Activated CD4-positive, alpha-beta T cell treated with anti-CD3 and anti-CD28 coated beads, Interleukin-10, Interleukin-2, amounts not matched to agents 100 ng/mL and 50 ng/mL, durations not matched to agents 16 hours and 8 hours (primary cell): ENCODE measurements around the gene SLC16A3.

Experiments
- DNase-seq: peaks from one replicate; pipeline ENCODE4 v3.0.0-alpha.2; 2020

SLC16A3 gene

GRCh38 chr17:82224666-82225065 lies 4.2 kb upstream of the SLC16A3 start:
- DNase-seq: no peak

DNA sequence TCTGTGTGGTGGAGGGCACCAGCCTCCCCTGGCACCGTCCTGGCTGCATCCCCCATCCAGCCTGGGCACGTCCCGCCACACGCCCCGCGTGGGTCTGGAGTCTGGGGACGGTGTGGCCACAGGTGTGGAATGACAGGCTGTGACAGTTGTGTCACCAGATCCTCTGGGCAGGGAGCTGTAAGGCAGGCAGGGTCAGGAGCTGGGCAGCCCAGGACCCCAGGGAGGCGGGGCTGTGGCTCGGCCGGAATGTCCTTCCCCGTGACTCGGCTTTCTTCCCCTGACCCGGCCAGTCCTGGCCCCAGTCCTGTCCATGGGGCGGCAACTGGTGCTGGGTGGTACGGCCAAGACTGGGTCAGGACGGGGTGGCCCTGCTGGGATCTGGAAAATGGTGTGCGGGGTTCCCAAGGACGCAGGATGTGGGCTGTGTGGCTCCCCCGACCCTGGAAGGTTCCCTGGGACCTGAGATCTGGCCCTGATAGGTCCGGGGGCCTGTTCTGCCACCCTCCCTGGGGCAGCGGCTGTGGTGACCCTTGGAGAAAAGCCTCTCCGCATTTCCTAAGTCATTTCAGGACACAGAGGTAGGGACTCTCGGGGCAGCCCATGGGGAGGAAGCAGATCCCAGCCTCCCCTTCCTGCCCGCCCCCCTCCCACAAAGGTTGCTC lies 3.3 kb upstream of the SLC16A3 start:
- DNase-seq: no peak

- no peak for DNase-seq
Observed at GRCh38 chr17:82226146-82226808, 2.6 kb upstream of the SLC16A3 start.

DNA sequence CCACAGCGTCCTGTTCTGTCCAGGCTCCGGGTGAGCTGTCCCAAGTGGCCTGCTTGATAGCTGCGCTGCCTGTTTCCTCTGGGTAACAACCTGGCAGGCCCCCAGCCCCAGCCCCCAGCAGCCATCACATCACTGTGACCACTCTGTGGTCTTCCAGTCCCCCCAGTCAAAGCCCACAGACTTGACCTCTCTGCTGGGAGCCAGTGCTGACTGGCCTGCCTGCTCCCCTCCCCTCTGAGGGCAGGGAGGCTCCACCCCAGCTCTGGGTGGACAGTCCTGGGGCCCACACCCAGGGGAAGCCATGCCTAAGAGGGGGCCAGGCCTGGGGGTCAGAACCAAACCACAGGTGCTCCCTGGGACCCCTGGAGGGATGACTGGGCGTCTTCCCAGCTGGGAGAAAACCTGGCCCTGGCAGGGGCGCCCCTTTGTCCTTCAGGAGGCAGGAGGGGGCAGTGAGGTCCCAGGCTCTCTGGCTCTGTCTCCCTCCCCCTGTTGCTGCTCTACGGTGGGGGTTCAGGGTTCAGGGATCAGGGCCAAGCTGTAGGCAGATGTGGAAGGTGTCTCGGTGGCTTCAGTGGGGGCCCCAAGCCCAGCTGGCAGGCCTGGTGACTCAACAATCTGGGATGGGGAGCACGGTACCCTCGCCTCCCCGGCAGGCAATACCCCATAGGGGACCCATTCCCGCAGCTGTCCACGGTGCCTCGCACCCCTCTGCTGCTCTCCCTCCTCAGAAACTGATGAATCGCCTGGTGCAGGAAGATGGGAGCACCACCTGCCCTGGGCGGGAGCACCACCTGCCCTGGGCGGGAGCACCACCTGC lies 1.8 kb upstream of the SLC16A3 start:
- no peak for DNase-seq

DNA sequence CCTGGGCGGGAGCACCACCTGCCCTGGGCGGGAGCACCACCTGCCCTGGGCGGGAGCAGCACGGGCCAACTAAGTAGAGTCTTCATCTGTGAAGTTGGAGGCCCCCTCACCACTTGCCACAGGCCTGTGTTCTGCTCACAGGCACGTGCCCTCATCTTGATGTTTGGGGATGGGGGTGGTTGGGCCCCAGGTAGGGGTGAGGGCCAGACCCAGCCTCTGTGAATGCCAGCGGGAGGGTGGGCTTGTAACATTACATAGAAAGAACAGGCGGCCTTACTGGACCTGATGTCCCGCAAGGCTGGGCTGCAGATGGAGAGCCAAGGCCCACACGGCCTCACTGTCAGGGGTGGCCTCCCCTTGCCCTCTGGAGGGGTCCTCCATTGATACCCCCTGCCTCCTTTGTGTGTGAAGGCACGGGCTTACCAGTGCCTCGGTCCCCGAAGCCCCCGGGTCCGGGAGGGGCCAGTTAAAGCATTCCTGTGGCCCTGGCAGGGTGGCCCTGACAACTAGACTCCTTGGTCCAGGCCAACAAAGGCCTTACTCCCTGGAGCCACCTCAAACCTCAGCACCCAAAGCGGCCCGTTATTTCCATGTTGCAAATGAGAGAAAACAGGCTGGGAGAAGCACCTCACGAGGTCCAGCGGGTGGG lies 1.1 kb upstream of the SLC16A3 start:
- no peak for DNase-seq

- DNase-seq: peak; percentile 73
Observed at GRCh38 chr17:82228278-82228841, 482 bp upstream of the SLC16A3 start.

DNA sequence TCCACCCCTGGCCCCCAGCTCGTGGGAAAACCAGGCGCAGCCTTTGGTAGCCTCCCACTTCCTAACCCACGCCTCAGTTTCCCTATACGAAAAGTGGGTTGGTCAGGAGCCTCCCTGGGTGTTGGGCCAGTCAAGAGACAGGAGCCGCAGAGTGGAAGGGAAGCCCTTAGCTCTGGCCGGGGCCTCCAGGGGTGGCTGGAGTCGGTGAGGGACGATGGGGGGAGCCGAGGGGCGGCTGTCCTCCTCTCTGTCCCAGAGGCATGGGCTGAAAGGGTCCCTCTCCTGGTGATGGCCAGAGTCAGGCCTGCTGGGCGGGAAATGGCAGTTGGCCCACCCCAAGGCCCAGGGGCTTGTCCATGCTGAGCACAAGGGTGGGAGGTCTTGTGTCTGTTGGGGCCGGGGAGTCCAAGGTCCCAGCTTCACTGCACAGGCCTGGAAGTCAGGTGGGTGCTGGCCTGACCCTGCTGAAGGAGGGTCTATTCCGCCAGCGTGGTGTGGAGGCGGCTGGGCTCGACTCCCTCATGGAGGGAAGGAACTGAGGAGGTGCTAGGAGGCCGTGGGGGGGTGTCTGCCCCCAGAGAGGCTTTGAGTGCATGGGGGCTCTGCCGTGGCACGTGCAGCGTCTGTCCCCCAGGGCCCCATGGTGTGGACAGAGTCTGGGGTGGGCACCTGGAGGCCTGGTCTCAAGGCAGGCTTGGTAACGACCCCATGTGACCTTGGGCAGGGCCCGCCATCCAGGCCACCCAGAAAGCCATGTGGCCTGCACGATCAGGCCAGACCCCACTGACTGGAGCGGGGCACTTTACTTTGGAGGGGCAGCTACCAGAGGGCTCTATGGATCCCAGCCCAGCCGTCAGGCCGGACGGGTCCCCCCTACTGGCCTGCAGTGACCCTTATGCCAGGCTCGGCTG lies 1.1 kb downstream of the SLC16A3 start:
- DNase-seq: no peak

GRCh38 chr17:82230609-82231311 lies 1.9 kb downstream of the SLC16A3 start:
- DNase-seq: peak; percentile 68

- no peak for DNase-seq
Observed at GRCh38 chr17:82231312-82231561, 2.4 kb downstream of the SLC16A3 start.

- DNase-seq: peak; percentile 23
Observed at GRCh38 chr17:82231562-82232321, 2.9 kb downstream of the SLC16A3 start.

DNA sequence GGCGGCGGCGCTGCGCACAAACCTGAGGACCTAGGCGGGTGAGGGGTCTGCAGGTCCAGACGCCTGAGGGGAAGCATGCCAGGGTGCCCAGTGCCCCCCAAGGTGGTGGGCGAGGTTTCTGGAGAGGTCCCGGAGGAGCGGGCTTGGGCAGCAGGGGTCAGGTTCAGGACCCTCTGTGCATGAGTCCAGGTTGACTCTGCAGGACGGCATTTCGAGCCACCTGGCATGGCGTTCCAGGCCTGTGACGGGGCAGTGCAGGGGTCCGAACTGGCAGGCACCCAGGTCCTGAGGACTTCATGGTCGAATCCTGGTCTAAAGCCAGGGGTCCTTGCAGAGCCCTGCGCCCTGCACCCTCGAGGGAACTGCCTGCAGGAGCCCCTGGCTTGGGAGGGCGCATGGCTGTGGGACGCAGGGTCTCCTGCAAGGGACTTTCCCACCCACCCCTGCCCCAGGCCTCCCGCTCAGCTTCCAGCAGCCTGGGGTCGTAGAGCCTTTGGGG lies 3.5 kb downstream of the SLC16A3 start:
- DNase-seq: no peak

DNA sequence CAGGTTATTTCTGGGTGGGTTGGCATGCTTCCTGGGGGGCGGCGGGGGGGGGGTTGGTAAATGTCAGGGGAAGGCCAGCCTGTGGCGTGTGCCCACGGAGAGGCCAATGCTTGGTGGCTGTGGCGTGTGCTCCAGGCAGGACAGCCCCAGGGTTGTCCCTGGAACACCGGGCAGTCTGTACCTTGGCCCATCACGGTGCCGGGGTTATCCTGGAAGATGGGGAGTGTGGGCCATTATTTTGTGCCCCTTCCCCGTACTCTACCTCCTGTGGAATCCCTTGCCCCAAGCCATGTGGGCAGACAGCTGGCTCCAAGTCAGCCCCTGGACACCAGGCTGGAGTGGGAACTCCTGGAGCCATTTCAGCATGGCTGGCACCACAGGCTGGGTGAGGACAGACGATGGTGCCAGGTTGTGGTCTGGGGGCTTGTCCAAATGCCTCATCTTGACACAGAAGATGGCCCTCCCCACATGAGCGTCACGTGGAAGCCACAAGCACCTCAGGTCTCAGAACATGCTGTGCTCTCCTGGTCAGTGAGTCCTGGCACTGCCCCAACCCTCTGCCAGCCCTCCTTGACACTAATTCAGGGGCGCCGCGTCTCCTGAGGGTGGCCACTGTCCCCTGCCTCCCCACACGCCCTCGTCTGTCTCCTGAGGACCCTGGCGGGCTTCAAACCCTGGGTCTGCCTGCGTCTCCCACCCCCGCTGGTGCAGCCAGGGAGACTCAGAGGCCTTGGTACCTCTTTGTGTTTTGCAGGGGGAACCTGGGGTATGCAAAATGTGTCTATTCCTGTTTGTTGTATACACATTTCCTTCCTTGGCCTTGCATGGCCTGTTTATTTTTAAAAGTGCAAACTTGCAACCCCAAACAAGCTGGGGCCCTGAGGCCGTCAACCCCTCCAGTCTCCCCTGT lies 4.3 kb downstream of the SLC16A3 start:
- DNase-seq: no peak

DNA sequence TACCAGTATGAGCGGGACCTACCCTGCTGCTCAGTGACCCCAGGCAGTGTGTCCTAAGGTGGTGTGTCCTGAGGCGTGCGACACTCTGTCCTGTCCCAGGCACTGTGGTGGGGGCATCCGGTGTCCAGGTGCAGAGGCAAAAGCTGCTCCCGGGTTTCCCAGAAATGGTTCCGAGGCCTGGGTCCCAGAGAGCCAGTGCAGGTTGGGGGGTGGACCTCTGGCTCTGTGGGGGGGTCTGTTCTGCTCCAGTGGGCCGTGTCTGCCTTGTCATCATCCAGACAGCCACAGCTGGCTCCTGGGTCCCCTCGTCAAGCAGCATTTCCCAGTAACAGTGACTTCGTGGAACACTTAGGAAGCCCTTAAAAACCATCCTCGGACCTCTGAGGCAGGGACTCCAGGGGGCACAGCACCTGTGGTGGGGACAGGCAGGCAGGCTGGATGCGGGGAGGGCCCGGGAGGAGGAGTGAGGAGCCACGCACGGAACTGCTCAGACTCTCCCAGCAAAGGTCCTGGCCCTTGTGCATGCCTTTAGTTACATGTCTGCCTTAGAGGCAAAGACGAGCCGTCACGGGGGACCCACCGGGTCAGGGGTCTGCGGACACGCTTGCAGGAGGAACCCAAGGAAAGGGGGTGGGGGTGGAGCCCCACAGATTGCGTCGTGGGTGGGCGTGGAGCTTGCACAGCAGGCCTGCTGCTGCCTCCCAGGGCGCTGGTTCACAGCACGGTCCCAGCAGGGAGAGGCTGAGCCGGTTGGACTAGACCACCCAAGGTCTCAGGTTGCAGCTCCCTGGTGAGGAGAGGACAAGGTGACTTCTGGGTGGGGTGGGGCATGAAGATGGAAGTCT lies 5.6 kb downstream of the SLC16A3 start:
- DNase-seq: no peak

DNA sequence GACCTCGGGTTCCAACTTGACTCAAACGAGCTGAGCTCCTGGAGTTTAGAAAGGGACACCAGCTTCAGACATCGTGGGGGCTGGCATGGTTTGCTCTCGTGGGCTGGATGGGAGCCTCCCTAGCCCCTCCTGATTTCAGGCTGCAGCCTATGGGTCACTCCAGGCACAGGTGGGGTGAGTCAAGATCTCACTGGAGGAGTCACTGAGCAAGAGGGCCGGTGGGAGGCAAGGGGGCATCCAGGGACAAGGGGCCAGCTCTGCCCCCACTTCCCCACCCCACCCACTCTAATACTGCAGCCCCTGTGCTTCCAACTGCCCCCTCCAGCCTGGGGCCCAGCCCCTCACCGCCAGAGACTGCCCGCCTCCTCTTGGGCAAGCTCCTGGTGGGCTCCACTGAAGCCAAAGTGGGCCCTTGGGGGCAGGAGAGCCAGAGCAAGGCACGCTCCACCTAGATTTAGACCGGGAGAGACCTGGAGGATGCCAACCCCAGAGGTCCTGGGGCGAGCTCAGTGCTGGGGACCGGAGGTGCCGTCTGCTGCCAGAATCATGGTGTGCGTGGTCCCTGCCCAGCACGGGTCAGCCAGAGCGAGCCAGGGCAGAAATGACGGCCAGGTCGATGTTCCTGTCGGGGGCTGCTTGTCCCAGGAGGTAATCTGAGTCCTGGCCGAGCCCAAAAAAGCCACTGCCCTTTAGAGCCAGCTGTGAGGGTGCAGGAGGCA lies 6.4 kb downstream of the SLC16A3 start:
- no peak for DNase-seq

- no peak for DNase-seq
Observed at GRCh38 chr17:82235775-82236141, 6.9 kb downstream of the SLC16A3 start.

GRCh38 chr17:82236142-82236971 lies 7.5 kb downstream of the SLC16A3 start:
- peak; percentile 75 for DNase-seq
